ENCODE measurements around the gene SHB. TPM values are rescaled to one million over a fixed set of nuclear protein-coding genes. Genes with fewer than 3 reads are reported as not detected.

The SHB gene
- total and polyA plus RNA-seq, 2 of the 13 experiments (the other 11 are each of a cell fraction or from before 2014, with no cell fraction given), result 19.4 to 20.7 TPM

- intact Hi-C loops (cut with micrococcal nuclease; ENCODE audit: unreplicated experiment) (no loop called here), in situ Hi-C loops (cut with HindIII; ENCODE audit: extremely low pct_ligation_motif_present, low pct_unique_long_range_greater_than_20kb) (no loop called here)
- 45% methylated on average over 2 of the region's 2 CpGs for WGBS (ENCODE audit: low lambda C conversion rate)
- ChIA-PET CTCF (ENCODE audit: low intra/inter-chr PET ratio, low total read pairs) (no interaction called here), POLR2A (no interaction called here)
- no peaks in the 10 kb centered on the region for H3K9me3 ChIP-seq (ENCODE audit: low read length)
- no peaks in the 10 kb centered on the region for H3K4me1 ChIP-seq (ENCODE audit: insufficient read depth, low read length)
- no peaks in the 10 kb centered on the region for H3K36me3 ChIP-seq (replicated peaks in 1 of 2; ENCODE audit: control insufficient read depth in 1 of 2, insufficient read depth in 2 of 2, low read length in 2 of 2)
- H3K4me2 ChIP-seq (ENCODE audit: low read depth, low read length), result no peak overlapping the region
- H3K27me3 ChIP-seq (ENCODE audit: control insufficient read depth in 1 of 2, insufficient read depth in 2 of 2, low read length in 2 of 2), result peaks cover 0 to 4% of the 10 kb centered on the region in 2 experiments; a peak in 2 of 5 replicates
- no peak overlapping the region for H3K9ac ChIP-seq (ENCODE audit: insufficient read depth, low read depth, low read length)
- FAIRE-seq (no peak), DNase-seq (ENCODE audit: low spot score) (no peak), ATAC-seq (no peak)
- no peaks in the 10 kb centered on the region for H4K20me1 ChIP-seq (ENCODE audit: insufficient read depth, low read length)
- no peak for TF ChIP-seq ZNF563 (CRISPR knock-in tag; IDR thresholded peaks at IDR 0.05)
- no peak for TF ChIP-seq DR1 (CRISPR knock-in tag; IDR thresholded peaks at IDR 0.05)
- TF ChIP-seq IKZF5 (CRISPR knock-in tag; IDR thresholded peaks at IDR 0.05), result no peak
- TF ChIP-seq SNAPC2 (CRISPR knock-in tag; IDR thresholded peaks at IDR 0.05), result no peak
- no peak for TF ChIP-seq ZNF136 (CRISPR knock-in tag; IDR thresholded peaks at IDR 0.05; ENCODE audit: low read depth)
- TF ChIP-seq KLF15 (CRISPR knock-in tag; IDR thresholded peaks at IDR 0.05; ENCODE audit: borderline replicate concordance), result no peak
- TF ChIP-seq SRSF4 (IDR thresholded peaks at IDR 0.05; ENCODE audit: low read depth, low read length, poor library complexity, severe bottlenecking), result no peak
- no peak for TF ChIP-seq HOXA5 (CRISPR knock-in tag; IDR thresholded peaks at IDR 0.05)
- no peak for TF ChIP-seq ZNF441 (CRISPR knock-in tag; IDR thresholded peaks at IDR 0.05; ENCODE audit: borderline replicate concordance)
- no peak for TF ChIP-seq THAP9 (CRISPR knock-in tag; IDR thresholded peaks at IDR 0.05; ENCODE audit: borderline replicate concordance)
- no peak for TF ChIP-seq IRX3 (CRISPR knock-in tag; IDR thresholded peaks at IDR 0.05; ENCODE audit: borderline replicate concordance, low read depth)
- no peak for TF ChIP-seq RBFOX2 (IDR thresholded peaks at IDR 0.05; ENCODE audit: low read depth, low read length)
- TF ChIP-seq ZNF768 (CRISPR knock-in tag; IDR thresholded peaks at IDR 0.05), result no peak
- no TSS peak for BruUV-seq (replicated peaks)
- H3K27ac ChIP-seq (ENCODE audit: extremely low read length, insufficient read depth, low read length), result no peak overlapping the region
- H3K4me3 ChIP-seq (replicated peaks in 1 of 3; ENCODE audit: insufficient read depth in 1 of 3, low read depth in 2 of 3, low read length in 3 of 3), result no peak overlapping the region
- no peaks in the 10 kb centered on the region for H3K79me2 ChIP-seq (ENCODE audit: insufficient read depth, low read length)
- no peak overlapping the region for H2AFZ ChIP-seq (ENCODE audit: low read length)
Observed at GRCh38 chr9:38103340-38103739, 34.3 kb upstream of the SHB start.

All from HepG2 (cell line).